Endothelial cell of umbilical vein (primary cell): ENCODE data around the gene SPEF1.

Experiments
- EZH2 ChIP-seq: IDR thresholded peaks from 2 replicates; pipeline ENCODE4 v1.6.1; 2012; ENCODE audit warnings: borderline replicate concordance, low read depth, mild to moderate bottlenecking, moderate library complexity, low read length, inconsistent platforms; ENCODE audit not compliant: severe bottlenecking
- POLR2AphosphoS5 ChIP-seq: IDR thresholded peaks from 2 replicates; pipeline ENCODE4 v1.6.1; 2012; ENCODE audit warnings: low read depth, mild to moderate bottlenecking, control low read depth, low read length, moderate library complexity; ENCODE audit not compliant: insufficient read depth
- TF ChIP-seq, protein P1 (sequence below), 2 donors: IDR thresholded peaks; 1 replicate in 1 of 2; 2 replicates in 1 of 2; pipeline ENCODE4 v1.5.1; 2011; ENCODE audit warnings: low read length in 2 of 2, mild to moderate bottlenecking in 2 of 2, moderate library complexity in 2 of 2, control low read depth in 1 of 2, inconsistent platforms in 1 of 2, low read depth in 1 of 2; ENCODE audit not compliant: insufficient read depth in 1 of 2; ENCODE audit errors: extremely low read depth in 1 of 2

DNA sequence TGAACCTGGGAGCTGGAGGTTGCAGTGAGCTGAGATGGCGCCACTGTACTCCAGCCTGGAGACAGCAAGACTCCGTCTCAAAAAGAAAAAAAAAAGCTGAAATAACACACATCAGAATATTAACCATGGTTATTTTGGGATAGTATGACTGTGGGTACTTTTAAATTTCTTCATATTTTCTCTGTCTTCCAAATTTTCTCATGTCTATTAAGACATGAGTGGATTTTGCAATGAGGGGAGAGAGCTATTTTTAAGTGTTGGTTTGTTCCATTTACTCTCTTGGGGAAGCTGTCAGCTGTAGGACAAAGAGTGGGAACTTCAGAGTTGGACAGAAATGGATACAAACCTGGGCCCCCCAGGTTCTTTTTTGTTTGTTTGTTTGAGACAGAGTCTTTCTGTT lies 24.0 kb downstream of the SPEF1 start:
- TF ChIP-seq, protein P1, sequence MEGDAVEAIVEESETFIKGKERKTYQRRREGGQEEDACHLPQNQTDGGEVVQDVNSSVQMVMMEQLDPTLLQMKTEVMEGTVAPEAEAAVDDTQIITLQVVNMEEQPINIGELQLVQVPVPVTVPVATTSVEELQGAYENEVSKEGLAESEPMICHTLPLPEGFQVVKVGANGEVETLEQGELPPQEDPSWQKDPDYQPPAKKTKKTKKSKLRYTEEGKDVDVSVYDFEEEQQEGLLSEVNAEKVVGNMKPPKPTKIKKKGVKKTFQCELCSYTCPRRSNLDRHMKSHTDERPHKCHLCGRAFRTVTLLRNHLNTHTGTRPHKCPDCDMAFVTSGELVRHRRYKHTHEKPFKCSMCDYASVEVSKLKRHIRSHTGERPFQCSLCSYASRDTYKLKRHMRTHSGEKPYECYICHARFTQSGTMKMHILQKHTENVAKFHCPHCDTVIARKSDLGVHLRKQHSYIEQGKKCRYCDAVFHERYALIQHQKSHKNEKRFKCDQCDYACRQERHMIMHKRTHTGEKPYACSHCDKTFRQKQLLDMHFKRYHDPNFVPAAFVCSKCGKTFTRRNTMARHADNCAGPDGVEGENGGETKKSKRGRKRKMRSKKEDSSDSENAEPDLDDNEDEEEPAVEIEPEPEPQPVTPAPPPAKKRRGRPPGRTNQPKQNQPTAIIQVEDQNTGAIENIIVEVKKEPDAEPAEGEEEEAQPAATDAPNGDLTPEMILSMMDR (IDR thresholded peaks at IDR 0.05; ENCODE audit: extremely low read depth in 1 of 2, insufficient read depth in 1 of 2, low read depth in 1 of 2, low read length in 2 of 2) = no peak
- TF ChIP-seq POLR2AphosphoS5 (no peak), EZH2 (no peak)
